HG03196 (cell line): Measurements from ENCODE around the gene INHBB.

Experiments
- ATAC-seq: cut with Tn5 transposase; IDR thresholded peaks from one replicate; pipeline ENCODE4 v1.9.1; 2021; ENCODE audit not compliant: unreplicated experiment

Gene INHBB

GRCh38 chr2:120354467-120354866 is 8.5 kb downstream of the INHBB start:
- no peak for ATAC-seq

DNA sequence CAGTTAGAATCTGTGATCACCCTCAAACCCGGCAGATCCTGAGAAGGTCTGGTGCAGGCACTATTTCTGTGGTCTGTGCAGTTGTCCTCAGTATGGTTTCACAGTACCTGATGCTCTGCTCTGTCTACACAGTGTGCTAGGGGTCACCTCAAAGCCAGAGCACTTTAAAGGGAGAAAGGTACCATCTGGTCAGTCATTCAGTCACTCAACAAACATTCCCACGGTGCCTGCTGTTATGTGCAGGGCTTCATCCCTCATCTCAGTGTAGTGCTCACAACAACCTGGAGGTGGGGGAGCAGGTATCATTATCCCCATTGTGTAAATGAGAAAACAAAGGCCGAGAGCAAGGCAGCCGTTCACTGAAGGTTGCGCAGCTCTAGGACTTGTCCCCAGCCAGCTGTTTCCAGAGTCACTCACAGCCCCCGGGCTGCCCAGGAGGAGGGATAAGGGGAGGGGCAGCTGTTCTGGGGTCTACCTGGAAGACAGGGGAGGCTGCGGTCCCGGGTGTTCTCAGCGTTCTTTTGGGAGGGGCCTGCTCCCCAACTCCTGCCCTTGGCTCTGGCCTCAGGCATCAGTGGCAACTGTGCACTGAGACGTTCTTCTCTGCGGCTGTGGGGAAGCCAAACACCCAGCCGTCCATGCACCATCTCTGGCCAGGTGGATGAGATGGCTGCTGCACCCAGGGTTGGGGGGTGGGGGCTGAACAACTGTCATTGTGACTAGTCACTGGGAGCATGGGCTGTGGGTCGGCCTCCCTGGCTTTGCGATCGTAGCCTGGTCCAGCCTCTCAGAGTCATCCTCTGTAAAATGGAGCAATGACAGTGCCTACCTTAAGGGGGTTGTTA is 9.2 kb downstream of the INHBB start:
- ATAC-seq = no peak

DNA sequence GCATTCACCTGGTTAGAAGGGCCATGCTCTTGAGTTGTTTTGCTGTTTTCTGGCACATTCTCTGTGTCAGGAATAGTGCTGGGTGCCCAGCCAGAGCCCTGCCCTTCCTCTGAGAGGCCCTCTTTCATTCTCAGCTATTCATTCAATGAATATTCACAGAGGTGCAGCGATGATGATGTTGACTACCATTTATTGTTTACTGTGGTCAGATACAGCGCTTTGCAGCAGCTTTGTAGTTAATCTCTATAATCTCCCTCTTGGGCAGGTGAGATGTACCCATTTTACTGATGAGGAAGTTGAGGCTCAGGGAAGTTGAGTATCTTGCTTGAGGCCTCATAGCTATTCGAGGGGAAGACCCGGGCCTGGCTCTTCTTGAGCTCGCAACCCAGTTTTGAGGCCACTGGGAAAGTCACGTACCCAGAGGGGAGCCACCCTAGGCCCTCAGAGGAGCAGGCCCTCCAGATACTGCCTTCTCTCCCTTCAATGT is 9.9 kb downstream of the INHBB start:
- ATAC-seq = no peak

- no peak for ATAC-seq
Measured at GRCh38 chr2:120357768-120358167, 11.8 kb downstream of the INHBB start.

GRCh38 chr2:120358734-120359465 is 13.0 kb downstream of the INHBB start:
- ATAC-seq = no peak

DNA sequence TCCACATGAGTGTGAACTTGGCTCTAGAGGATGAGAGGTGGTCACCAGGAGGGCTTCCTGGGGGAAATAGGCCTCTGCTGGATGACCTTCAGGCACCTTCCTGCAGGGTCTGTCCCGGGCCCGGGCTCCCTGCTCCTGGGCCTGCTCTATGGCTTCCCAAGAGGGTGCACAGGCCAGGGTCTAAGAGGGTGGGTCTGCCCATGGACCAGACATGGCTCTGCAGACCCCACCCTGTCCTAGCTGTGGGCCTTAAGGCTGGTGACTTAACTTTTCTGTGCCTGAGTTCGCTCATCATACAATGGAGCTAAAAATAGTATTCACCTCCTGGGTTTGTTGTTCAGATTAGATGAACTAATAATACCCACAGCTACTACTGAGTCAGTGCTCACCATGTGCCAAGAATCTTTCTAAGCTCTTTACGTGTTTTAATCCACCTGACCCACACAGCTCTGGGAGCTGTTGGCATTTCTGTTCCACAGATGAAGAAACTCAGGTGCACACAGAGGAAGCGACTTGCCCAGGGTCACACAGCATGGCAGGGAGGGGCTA is 14.4 kb downstream of the INHBB start:
- no peak for ATAC-seq

DNA sequence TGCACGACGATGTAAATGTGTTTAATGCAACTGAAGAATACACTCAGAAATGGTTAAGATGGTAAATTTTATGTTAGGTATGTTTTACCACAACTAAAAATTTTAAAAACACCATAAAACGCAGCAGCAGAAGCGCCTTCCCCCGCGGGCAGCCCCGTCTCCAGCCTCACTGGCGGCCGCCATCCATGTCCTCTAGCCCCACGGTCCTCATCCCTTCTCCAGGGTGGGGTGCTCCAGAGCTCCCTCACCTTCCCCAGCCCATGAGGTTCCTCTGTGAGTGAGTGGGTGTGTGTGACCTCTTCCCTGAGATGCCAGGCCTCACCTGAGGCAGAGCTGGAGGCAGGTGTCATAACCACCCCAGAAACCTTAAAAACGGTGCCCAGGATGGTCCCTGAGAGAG is 17.0 kb downstream of the INHBB start:
- no peak for ATAC-seq

- ATAC-seq = no peak
Measured at GRCh38 chr2:120365236-120365793, 19.4 kb downstream of the INHBB start.

GRCh38 chr2:120366698-120367097 is 20.8 kb downstream of the INHBB start:
- no peak for ATAC-seq

GRCh38 chr2:120367221-120367620 is 21.3 kb downstream of the INHBB start:
- no peak for ATAC-seq

- ATAC-seq = no peak
Measured at GRCh38 chr2:120367649-120368048, 21.7 kb downstream of the INHBB start.

GRCh38 chr2:120368086-120368485 is 22.1 kb downstream of the INHBB start:
- ATAC-seq = no peak

GRCh38 chr2:120369250-120369649 is 23.3 kb downstream of the INHBB start:
- ATAC-seq = no peak

DNA sequence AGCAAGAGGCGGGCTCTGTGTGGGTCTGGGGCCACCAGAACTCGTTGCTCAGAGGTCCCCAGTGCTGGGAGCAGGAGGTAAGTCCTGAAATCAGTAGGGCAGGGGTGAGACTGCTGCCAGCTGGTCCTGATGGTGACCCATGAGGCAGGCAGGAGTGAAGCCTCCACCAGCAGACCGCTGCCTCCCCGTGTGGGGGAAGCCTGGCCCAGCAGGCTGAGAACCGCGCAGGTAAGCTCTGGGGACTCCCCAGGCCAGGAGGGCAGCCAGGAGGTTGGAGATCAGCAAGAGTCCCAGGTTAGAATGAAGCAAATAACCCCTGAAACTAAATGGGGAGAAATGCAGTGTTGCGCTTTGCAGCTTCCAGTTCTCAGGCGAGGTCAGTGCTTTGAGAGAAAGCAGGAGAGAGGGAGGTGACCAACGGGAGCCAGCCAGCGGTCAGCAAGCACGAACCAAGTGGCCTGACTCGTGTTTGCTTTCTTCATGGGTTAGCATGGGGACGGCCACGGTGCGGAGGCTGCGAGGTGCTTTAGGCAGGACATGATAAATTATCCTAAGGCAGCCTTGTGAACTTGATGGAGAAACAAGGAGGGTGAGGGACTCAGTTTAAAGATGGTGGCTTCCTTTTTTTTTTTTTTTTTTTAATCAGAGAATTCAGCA is 26.2 kb downstream of the INHBB start:
- no peak for ATAC-seq

DNA sequence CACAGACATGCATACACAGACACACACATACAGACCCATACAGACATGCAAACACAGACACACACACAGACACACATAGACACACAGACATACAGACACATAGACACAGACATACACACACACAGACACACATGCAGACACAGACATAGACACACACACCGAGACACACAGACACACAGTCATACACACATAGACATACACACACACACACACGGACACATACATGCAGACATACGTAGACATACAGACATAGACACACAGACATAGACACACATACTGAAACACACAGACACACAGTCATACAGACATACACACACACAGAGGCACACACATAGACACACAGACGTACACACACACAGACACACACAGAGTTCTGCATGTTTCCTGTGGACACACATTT is 26.9 kb downstream of the INHBB start:
- no peak for ATAC-seq

DNA sequence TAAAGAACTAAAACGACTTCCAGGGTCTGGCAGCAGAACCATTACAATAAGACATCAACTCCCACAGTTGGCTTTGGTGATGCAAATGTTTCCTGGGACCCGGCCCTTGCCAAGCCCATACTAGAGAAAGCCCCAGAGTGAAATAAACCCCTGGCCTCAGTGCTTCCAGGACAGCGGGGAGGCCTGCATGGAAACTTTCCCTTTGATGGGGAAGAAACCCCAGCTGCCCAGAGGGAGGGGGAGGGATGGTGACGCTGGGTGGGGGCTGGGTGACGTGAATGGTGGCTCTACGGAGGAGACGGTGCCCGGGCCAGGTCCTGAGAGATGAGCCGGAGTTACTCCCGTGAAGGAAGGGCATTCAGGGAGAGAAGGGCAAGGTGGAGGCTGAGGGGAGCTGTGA is 27.5 kb downstream of the INHBB start:
- no peak for ATAC-seq

GRCh38 chr2:120374821-120375220 is 28.9 kb downstream of the INHBB start:
- no peak for ATAC-seq

DNA sequence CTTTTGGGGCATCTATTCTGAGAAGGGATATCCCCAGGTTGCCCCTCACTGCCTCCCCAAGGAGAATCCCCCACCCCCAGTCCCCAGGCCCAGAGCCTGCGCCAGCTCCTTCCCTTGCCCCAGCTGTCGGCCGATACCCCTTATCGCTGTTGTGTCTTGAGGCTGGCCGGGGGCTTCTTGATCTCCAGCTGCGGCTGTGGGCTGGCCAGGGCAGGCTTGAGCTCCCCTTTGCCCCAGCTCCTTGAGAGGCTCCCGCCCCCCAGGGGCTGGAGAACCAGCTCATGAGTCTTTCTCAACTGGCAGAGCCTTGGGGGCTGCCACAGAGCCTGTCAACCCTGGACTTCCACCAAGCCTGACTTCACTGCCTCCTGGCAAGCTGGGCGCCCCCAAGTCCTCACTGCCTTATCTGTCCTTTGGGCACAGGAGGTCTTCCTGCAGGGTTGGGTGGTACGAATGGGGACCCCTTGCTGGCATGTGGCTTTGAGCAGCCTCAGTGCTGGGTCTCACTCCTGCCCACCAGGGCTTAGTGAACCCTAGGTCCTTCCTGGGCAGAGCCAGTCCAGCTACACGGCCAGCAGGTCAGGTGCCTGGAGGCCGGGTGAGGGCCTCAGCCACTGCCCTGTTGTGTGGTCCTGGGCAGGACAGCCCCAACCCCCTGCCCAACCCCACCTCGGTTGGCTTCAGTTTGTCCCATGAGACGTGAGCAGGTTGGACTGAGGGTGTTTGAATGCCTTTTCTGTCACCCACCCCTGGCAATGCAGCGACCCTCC is 29.5 kb downstream of the INHBB start:
- no peak for ATAC-seq

DNA sequence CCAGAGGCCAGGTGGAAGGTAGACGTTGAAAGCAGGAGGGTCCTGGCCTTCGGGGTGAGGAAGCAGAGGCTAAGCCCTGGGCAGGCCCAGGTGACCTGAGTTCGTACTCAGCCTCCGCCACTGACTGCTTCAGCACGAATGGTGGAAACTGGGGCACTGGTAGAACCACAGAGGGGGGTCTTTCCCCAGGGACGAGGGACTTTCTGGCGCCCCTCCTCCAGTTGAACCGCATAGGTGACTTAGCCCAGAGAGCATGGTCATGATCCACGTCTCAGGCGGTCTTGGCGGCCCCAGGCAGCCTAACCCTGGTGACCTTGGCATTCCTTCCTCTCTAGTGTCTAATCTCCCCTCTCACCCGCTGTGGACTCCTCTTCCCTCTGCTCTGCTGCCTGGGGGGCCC is 30.2 kb downstream of the INHBB start:
- ATAC-seq = no peak
